GM23338 (cell line): ENCODE data around the gene IRS1. TPM values are rescaled to one million over a fixed set of nuclear protein-coding genes. Genes with fewer than 3 reads are reported as not detected.
A peak's percentile ranks its signal among the peaks of the same experiment; 100 is the strongest.

ENCODE experiments used
- ATAC-seq: fragments of 200-7000 bp; cut with Tn5 transposase; 3 replicates; pipeline ENCODE4 v1.9.1; 2020
- DNase-seq: peaks from one replicate; pipeline ENCODE4 v3.0.0-alpha.2; 2015; ENCODE audit warnings: low spot score
- H2AFZ ChIP-seq: fragments of 200-600 bp; sonication (generic); 2 replicates; pipeline ENCODE4 v1.8.0; 2016; ENCODE audit warnings: antibody characterized with exemption, mild to moderate bottlenecking, moderate library complexity
- H3F3A ChIP-seq: fragments of 200-600 bp; sonication (generic); replicated peaks from 2 replicates; pipeline ENCODE4 v1.8.0; 2017; ENCODE audit warnings: antibody characterized with exemption, mixed run types, low read depth
- H3K27ac ChIP-seq: fragments of 200-600 bp; sonication (generic); 2 replicates; pipeline ENCODE4 v1.6.1; 2016; ENCODE audit warnings: low read depth
- H3K27me3 ChIP-seq: fragments of 200-600 bp; sonication (generic); 2 replicates; pipeline ENCODE4 v1.8.0; 2016; ENCODE audit warnings: mild to moderate bottlenecking, mixed run types, moderate library complexity; ENCODE audit not compliant: insufficient read depth
- H3K36me3 ChIP-seq: fragments of 200-600 bp; sonication (generic); 2 replicates; pipeline ENCODE4 v1.8.0; 2016; ENCODE audit warnings: mild to moderate bottlenecking; ENCODE audit not compliant: insufficient read depth
- H3K4me1 ChIP-seq: fragments of 200-600 bp; sonication (generic); 2 replicates; pipeline ENCODE4 v1.8.0; 2016; ENCODE audit warnings: mild to moderate bottlenecking, moderate library complexity; ENCODE audit not compliant: insufficient read depth
- H3K4me2 ChIP-seq: fragments of 200-600 bp; sonication (generic); 2 replicates; pipeline ENCODE4 v1.7.1; 2017; ENCODE audit warnings: mixed run types
- H3K4me3 ChIP-seq: fragments of 200-600 bp; sonication (generic); 2 replicates; pipeline ENCODE4 v1.6.1; 2016; ENCODE audit warnings: mixed run types
- H3K79me2 ChIP-seq: fragments of 200-600 bp; sonication (generic); replicated peaks from 2 replicates; pipeline ENCODE4 v1.8.0; 2017; ENCODE audit warnings: mild to moderate bottlenecking; ENCODE audit not compliant: insufficient read depth
- H3K9me2 ChIP-seq: fragments of 200-600 bp; sonication (generic); 2 replicates; pipeline ENCODE4 v1.8.0; 2017; ENCODE audit not compliant: insufficient read depth
- H4K20me1 ChIP-seq: fragments of 200-600 bp; sonication (generic); replicated peaks from 2 replicates; pipeline ENCODE4 v1.8.0; 2017; ENCODE audit warnings: mild to moderate bottlenecking; ENCODE audit not compliant: insufficient read depth
- H3K27ac Mint-ChIP-seq: 2 replicates; pipeline ENCODE4 v1.8.0; 2020; ENCODE audit warnings: inconsistent platforms, mild to moderate bottlenecking, moderate library complexity, mixed read lengths
- H3K27me3 Mint-ChIP-seq: 3 replicates; pipeline ENCODE4 v1.8.0; 2022; ENCODE audit warnings: low read depth, mild to moderate bottlenecking, moderate library complexity, mixed read lengths, inconsistent platforms; ENCODE audit not compliant: insufficient read depth, poor library complexity
- H3K36me3 Mint-ChIP-seq: 3 replicates; pipeline ENCODE4 v1.8.0; 2021; ENCODE audit warnings: low read depth, mild to moderate bottlenecking, inconsistent platforms, moderate library complexity, mixed read lengths
- H3K4me1 Mint-ChIP-seq: 3 replicates; pipeline ENCODE4 v1.8.0; 2020; ENCODE audit warnings: mild to moderate bottlenecking, inconsistent platforms, mixed read lengths
- H3K4me3 Mint-ChIP-seq: 3 replicates; pipeline ENCODE4 v1.8.0; 2021; ENCODE audit warnings: moderate library complexity, mild to moderate bottlenecking, inconsistent platforms, mixed read lengths
- H3K9me3 Mint-ChIP-seq: 3 replicates; pipeline ENCODE4 v1.8.0; 2020; ENCODE audit warnings: moderate library complexity, mild to moderate bottlenecking, inconsistent platforms, mixed read lengths
- CREB1 ChIP-seq: fragments of 250-450 bp; sonication (Bioruptor Pico); IDR thresholded peaks from 2 replicates; pipeline ENCODE4 v1.5.0; 2020; ENCODE audit warnings: low read depth, mild to moderate bottlenecking, moderate library complexity
- CTCF ChIP-seq, 2 experiments: fragments of 200-600 bp in 1 of 2; sonication (generic) in 1 of 2; conservative IDR thresholded peaks; 2 replicates each; pipeline versions ENCODE4 v1.5.1 to v1.6.1; 2016 to 2017; ENCODE audit warnings: antibody characterized with exemption in 2 of 2, low read depth in 2 of 2, mild to moderate bottlenecking in 2 of 2, moderate library complexity in 1 of 2
- ETS1 ChIP-seq: IDR thresholded peaks from 2 replicates; pipeline ENCODE4 v1.6.1; 2016; ENCODE audit warnings: antibody characterized with exemption
- EZH2 ChIP-seq: fragments of 200-600 bp; sonication (generic); IDR thresholded peaks from one replicate; pipeline ENCODE4 v1.8.0; 2017; ENCODE audit warnings: antibody characterized with exemption, mild to moderate bottlenecking, low read depth; ENCODE audit not compliant: unreplicated experiment
- EZH2phosphoT487 ChIP-seq: fragments of 200-600 bp; sonication (generic); IDR thresholded peaks from one replicate; pipeline ENCODE4 v1.8.1; 2018; ENCODE audit warnings: antibody characterized with exemption; ENCODE audit not compliant: unreplicated experiment
- JUNB ChIP-seq: IDR thresholded peaks from one replicate; pipeline ENCODE4 v1.6.1; 2016; ENCODE audit warnings: antibody characterized with exemption; ENCODE audit not compliant: unreplicated experiment
- NANOG ChIP-seq: IDR thresholded peaks from 2 replicates; pipeline ENCODE4 v1.6.1; 2016; ENCODE audit warnings: antibody characterized with exemption, borderline replicate concordance
- REST ChIP-seq: IDR thresholded peaks from one replicate; pipeline ENCODE4 v1.6.1; 2018; ENCODE audit warnings: antibody characterized with exemption; ENCODE audit not compliant: unreplicated experiment
- STAT1 ChIP-seq: IDR thresholded peaks from one replicate; pipeline ENCODE4 v1.6.1; 2016; ENCODE audit warnings: antibody characterized with exemption; ENCODE audit not compliant: unreplicated experiment
- ZNF114 ChIP-seq: fragments of 250-450 bp; sonication (Bioruptor Pico); IDR thresholded peaks from 2 replicates; pipeline ENCODE4 v1.5.0; 2020; ENCODE audit warnings: mild to moderate bottlenecking, moderate library complexity
- polyA plus RNA-seq: library from polyadenylated mRNA; unstranded; fragments of >200 nt; fragmentation: Nextera tagmentation; extraction: Ambion mirVana; gene quantifications from 2 replicates; pipeline ENCODE4 v1.2.1, GENCODE V29; 2016
- total RNA-seq: library from RNA; depleted of rRNA; stranded (reverse); fragments of >200 nt; shearing (Covaris generic); gene quantifications from 2 replicates; pipeline ENCODE4 v1.2.3, GENCODE V29; 2014

IRS1 gene
- total and polyA plus RNA-seq, 2 experiments from 2014 or later: 6.9 to 26.2 TPM

- H3K4me1 Mint-ChIP-seq: peaks cover 10% of the 10 kb centered on the region
- no peaks in the 10 kb centered on the region for H3K9me3 Mint-ChIP-seq
- no peak for ATAC-seq
- Histone ChIP-seq H3K27me3 (no peaks in the 10 kb centered on the region), H3F3A (no peaks in the 10 kb centered on the region), H3K79me2 (peaks cover 46% of the 10 kb centered on the region), H2AFZ (no peak overlapping the region), H3K27ac (no peak overlapping the region), H3K4me2 (no peak overlapping the region), H3K36me3 (no peaks in the 10 kb centered on the region), H3K9me2 (no peaks in the 10 kb centered on the region), H3K4me1 (0 out of 2 replicates have a peak, but pooled peaks cover 7% of the 10 kb centered on the region), H3K4me3 (no peak overlapping the region), H4K20me1 (no peaks in the 10 kb centered on the region)
- no peak overlapping the region for H3K4me3 Mint-ChIP-seq
- H3K36me3 Mint-ChIP-seq: peaks cover 14% of the 10 kb centered on the region
- no peak for TF ChIP-seq CREB1 (CRISPR knock-in tag)
- TF ChIP-seq ETS1: no peak
- TF ChIP-seq STAT1: no peak
- TF ChIP-seq CTCF (conservative IDR thresholded peaks at IDR 0.05; ENCODE audit: low read depth in 2 of 2): no peak
- no peak for TF ChIP-seq EZH2phosphoT487
- TF ChIP-seq REST: no peak
- TF ChIP-seq NANOG: no peak
- no peak for TF ChIP-seq ZNF114 (CRISPR knock-in tag)
- DNase-seq: no peak
- no peak overlapping the region for H3K27ac Mint-ChIP-seq
- no peaks in the 10 kb centered on the region for H3K27me3 Mint-ChIP-seq
Measured at GRCh38 chr2:226763320-226763719, 36.3 kb downstream of the IRS1 start.

- H3K4me1 ChIP-seq: peaks cover 9% of the 10 kb centered on the region; the same call in 1 of the 2 replicates
- no peak overlapping the region; the same call in 1 of the 2 replicates for H3K4me2 ChIP-seq
- no peaks in the 10 kb centered on the region for H3F3A ChIP-seq
- peaks cover 37% of the 10 kb centered on the region for H3K79me2 ChIP-seq
- H3K27me3 ChIP-seq: no peaks in the 10 kb centered on the region
- Mint-ChIP-seq H3K4me3 (no peak overlapping the region), H3K27ac (no peak overlapping the region), H3K27me3 (no peaks in the 10 kb centered on the region), H3K9me3 (no peaks in the 10 kb centered on the region), H3K4me1 (peaks cover 12% of the 10 kb centered on the region), H3K36me3 (peaks cover 14% of the 10 kb centered on the region)
- TF ChIP-seq CTCF (conservative IDR thresholded peaks at IDR 0.05; ENCODE audit: low read depth in 2 of 2) (peak; percentile 16 to 39; a peak in 3 of 4 replicates), EZH2 (no peak), JUNB (no peak)
- no peaks in the 10 kb centered on the region for H3K36me3 ChIP-seq
- no peaks in the 10 kb centered on the region for H3K9me2 ChIP-seq
- no peak overlapping the region for H2AFZ ChIP-seq
- no peak overlapping the region for H3K27ac ChIP-seq
- no peak overlapping the region for H3K4me3 ChIP-seq
- no peak for ATAC-seq
- H4K20me1 ChIP-seq: no peaks in the 10 kb centered on the region
- DNase-seq: no peak
Measured at GRCh38 chr2:226761195-226761583, 38.4 kb downstream of the IRS1 start.
